Right ventricle myocardium inferior (tissue), 1 donor: Measurements from ENCODE around the gene DDX1. TPM values are rescaled to one million over a fixed set of nuclear protein-coding genes. Genes with fewer than 3 reads are reported as not detected.

ENCODE experiments used
- ATAC-seq: fragments of 200-7000 bp; cut with Tn5 transposase; one replicate; pipeline ENCODE4 v1.9.1; 2020; ENCODE audit warnings: mild to moderate bottlenecking, moderate library complexity
- DNase-seq: peaks from one replicate; pipeline ENCODE4 v3.0.0; 2021; ENCODE audit errors: missing footprints
- intact Hi-C: fragments of 100-400 bp; cut with DNase I; formaldehyde crosslinking; loops from one replicate; pipeline ENCODE4 v1.11.0; 2022
- total RNA-seq: library from RNA; stranded (reverse); fragmentation: NEBNext Ultra II Directional; extraction: Animal tissue kit (Norgen Biotek cat#: 25700); gene quantifications from one replicate; pipeline ENCODE4 v1.2.1, GENCODE V29; 2021
- donor health status: DM: no; HTN: yes; CAD: no; lungs with severe emphysema.

DDX1 gene
- total RNA-seq, 1 donor from 2014 or later: 142 TPM

DNA sequence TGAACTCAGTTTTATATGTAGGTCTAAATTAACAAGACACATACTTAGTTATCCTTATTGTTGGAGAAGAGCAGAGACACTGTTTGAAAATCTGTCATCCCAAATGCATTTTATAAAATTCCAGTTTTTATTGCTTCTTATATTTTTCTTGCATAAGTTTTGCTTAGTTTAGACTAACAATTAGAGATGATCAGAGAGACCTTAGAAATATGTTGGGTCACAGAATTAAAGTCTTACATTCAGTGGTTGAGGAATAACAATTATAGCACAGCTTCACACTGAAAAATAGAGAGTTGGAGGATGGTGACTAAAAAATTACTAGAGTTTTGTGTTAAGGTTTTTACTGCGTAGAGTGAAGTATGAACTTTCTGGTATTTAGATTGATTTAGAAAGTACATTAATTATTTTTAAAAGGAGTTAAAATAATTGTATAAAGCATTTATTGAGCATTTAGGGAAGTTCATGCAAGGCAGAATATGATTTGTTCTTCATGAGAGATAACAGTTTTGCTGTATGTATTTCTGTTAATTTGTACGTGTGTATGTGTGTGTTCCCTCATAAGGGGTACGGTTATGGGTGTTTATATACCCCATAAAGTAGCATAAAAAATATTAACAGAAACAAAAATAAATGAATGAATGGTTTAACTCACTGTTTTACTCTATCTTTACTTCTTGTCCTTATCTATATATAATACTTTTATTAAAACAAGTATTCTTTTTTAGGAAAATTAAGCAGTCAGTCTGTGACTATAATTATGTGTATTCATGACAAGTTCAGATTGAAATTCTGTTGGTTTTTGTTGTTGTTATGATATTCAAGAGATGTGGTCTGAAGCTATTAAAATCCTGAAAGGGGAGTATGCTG is 31.2 kb downstream of the DDX1 start:
- DNase-seq: no peak
- ATAC-seq: no peak
- intact Hi-C loops: no loop called here

DNA sequence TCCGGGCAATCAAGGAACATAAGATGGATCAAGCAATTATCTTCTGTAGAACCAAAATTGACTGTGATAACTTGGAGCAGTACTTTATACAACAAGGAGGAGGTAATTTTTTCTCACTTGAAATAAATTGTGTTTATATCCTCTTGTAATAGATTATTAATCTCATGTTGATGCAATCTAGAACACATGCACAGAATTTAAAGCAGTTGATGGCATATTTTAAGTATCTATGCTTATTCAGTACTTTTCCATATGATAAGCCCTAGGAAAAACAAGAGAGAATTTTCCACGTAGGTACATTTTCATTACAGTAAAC is 31.8 kb downstream of the DDX1 start:
- ATAC-seq: no peak
- intact Hi-C loops: no loop called here

DNA sequence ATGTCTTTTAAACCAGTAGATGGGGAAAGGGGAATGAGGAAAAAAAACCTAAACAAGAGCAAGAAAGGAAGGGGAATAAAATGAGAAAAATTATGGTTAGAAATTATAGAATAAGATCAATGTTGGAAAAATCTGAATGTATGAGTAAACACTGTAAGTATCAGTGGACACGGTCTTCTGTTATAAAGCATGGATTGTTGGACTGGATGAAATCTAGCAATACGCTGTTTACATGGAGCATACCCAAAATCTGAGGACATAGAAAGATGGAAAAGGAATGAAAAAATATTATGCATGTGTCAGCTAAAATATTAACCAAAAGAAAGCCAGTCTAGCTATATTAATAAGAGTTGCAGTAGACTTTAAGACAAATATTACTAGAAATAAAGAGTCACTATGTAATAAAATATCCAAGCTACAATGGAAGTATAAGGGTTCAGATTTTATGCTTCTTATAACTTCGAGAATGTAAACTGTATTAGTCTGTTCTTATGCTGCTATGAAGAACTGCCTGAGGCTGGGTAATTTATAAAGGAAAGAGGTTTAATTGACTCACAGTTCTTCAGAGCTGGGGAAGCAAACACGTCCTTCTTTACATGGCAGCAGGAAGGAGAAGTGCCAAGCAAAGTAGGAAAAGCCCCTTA is 32.4 kb downstream of the DDX1 start:
- DNase-seq: no peak
- intact Hi-C loops: no loop called here

More for the DNA sequence above, 31.8 kb downstream of the DDX1 start:
- DNase-seq: no peak

DNA sequence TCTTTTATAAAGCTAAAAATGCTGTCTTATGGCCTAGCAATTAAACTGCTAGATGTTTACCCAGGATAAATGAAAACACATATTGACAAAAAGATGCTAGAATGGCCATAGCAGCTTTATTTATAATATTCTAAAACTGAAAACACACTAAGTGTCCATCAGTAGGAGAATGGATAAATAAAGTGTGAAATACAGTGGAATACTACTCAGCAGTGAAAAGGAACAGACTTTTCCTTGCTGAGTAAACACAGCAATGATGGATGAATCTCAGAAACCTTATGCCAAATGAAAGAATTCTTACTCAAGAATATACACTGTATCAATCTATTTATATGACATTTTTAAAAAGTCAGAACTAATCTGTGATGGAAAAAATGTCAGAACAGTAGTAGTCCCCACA is 33.2 kb downstream of the DDX1 start:
- intact Hi-C loops: no loop called here
- ATAC-seq (no peak), DNase-seq (no peak)

More for the DNA sequence above, 32.4 kb downstream of the DDX1 start:
- ATAC-seq: no peak

DNA sequence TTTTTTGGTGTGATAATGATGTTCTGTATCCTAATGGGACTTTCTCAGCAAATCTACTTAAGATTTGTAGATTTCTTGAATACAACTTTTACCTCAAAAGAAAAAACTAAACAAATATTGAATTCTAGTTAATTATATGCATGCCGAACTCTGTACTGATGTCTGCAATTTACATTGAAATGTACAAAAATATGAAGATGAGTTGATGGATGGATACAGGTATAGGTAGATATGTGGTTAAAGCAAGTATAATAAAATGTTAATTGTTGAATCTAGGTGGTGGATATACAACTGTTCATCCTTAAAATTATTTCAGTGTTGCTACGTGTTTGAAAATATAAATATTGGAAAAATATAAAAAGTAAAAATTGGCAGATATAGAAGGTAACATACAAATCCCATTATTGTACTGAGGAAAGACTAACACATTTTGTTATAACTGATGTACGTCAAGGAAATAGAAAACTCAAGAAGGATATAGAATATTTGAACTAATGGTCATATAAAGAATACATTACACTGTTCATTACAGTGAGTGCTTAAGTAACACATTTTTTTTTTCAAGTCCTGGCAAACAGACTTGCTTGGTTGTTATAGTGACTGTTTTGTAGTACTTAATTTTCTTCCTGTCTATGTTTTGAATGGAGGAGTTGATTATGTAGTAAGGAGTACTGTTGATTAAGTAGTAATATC is 33.8 kb downstream of the DDX1 start:
- DNase-seq (no peak), ATAC-seq (no peak)
- intact Hi-C loops: no loop called here

DNA sequence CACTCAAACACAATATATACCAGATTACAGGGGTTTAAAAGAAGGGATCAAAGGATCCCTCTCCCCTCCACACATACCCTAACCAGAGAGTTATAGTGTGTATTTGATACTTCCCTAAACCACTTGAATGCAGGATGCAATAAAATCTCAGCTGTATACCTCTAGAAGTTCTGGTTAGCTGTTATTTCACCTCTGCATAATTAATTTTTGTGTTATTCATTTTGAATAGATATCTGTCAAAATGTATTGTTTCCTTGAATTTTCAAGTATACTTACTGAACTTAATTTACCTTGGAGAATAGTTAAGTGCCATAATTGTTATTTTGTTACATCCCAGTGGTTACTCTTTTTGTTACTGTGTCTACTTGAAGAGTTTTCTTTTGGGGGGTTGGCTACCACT is 34.5 kb downstream of the DDX1 start:
- no peak for ATAC-seq

DNA sequence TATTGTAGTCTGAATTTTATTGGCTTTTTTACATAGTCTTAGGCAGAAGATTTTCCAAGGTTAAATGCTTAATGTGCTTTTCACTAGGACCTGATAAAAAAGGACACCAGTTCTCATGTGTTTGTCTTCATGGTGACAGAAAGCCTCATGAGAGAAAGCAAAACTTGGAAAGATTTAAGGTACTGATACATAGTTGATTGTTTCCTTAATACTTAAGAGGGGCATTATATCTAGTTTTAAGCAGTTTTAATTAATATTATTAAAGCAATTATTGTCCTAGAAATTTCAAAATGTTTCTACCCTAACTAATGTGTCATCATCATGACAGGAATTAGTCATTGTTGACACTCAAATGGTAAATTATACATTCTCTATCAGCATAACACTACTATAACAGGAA is 35.3 kb downstream of the DDX1 start:
- ATAC-seq (no peak), DNase-seq (no peak)
- intact Hi-C loops: no loop called here

More for the DNA sequence above, 34.5 kb downstream of the DDX1 start:
- intact Hi-C loops: no loop called here
- no peak for DNase-seq

DNA sequence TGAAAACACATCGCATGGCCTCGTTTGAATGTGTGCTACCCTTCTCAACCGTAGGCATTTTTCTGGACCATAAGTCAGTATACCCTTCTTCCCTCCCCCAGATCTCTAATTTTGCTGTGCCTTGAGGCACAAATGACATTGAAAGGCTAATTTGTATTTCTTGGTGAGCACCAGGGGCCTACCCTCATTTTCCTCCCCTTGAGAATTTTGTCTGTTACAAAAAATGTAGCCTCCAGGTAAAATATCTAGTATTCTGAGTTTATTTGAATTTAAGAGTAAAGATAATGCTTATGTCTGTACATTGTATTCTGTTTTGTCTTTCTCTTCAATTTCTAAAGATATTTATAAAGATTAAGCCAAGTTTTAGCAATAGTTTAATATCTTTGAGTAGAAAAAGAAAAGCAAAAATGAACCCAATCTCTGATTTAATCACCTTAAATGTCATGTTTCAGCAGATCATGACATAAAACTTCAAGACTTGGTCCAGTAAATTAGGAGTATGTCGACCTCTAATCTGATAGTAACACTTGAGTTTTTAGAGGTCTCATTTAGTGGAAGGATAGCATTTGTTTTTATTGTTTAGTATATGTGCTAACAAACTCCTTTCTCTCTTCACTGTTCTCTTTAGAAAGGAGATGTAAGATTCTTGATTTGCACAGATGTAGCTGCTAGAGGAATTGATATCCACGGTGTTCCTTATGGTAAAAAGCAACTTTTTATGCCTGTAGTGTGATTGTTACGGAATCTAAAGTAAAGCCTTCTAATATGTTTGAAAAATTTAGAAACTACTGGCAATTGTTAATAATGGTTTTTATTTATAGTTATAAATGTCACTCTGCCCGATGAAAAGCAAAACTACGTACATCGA is 36.4 kb downstream of the DDX1 start:
- ATAC-seq (no peak), DNase-seq (no peak)
- intact Hi-C loops: no loop called here

DNA sequence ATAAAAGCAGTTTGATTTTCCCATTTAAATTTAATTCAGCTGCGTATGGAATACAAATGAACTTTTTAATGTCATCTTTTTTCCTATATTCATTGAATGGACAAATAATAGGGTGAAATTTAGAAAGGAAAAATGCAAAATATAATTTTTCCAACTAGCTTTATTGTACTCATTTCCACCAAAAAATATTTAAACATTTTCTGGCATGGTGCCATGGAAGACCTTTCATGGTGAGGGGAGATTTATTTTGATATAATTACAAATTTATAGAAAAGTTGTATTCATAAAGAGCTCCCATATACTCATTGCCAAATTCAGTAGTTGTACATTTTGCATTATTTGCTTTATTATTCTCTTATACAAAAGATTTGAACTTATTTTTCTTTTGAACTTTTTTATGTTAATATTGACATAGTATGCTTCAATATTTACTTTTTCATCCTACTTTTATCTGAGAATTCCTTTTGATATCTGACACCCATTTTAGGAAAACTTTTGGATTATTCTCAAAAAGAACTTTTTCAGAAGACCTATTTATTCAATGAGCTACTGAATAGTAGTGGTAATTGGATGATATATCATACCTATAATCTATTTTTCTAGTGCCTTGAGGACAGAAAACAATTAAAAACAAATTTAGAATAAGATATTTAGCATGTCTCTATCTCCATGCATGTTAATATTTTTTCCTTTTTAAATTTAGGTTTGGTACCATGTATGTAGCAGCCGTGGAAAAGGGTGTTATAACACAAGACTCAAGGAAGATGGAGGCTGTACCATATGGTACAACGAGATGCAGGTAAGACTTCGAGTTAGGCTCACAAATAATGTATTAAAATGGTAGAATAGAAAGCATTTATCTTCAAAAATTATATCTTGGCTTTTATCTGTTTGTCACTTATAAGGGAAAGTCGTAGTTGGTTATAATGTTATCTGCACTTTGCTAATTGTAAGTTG is 37.5 kb downstream of the DDX1 start:
- DNase-seq (no peak), ATAC-seq (no peak)
- intact Hi-C loops: no loop called here

DNA sequence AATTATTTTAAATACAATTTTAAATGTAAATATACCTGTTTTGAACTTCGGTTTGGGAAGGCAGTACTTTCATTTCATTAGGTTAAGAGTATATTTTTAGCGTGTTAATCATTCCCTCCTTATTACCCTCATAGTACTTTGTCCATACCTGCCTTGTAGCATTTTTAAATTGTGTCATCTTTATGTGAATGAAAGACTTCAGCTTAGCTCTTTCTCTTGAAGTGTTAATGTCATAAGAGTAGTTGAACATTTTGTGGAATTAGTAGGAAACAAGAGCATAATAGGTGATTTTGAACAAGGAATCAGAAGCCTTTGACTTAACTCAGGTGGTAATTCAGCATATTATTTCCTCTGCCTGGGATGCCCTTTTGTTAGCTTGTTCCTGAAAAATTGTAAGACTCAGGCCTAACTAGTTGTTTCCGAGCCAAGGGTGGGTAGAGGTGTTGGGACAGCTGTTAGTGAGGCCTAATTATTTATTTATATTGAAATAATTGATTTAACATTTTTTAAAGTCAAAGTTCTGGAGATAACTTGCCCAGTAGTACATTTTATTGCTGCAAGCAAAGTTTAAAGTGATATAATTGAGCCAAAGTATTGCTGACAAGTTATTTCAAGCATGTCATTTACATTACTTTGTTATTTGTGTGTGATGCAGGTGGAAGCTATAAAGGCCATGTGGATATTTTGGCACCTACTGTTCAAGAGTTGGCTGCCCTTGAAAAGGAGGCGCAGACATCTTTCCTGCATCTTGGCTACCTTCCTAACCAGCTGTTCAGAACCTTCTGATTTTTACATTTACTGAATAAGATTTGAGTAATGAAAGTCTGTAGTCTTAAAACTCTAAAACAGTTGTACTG is 38.7 kb downstream of the DDX1 start:
- intact Hi-C loops: loop anchor here (10.0 kb wide), 1 partner anchor 1124 kb away; no protein-coding TSS in a partner anchor
- DNase-seq (no peak), ATAC-seq (no peak)

DNA sequence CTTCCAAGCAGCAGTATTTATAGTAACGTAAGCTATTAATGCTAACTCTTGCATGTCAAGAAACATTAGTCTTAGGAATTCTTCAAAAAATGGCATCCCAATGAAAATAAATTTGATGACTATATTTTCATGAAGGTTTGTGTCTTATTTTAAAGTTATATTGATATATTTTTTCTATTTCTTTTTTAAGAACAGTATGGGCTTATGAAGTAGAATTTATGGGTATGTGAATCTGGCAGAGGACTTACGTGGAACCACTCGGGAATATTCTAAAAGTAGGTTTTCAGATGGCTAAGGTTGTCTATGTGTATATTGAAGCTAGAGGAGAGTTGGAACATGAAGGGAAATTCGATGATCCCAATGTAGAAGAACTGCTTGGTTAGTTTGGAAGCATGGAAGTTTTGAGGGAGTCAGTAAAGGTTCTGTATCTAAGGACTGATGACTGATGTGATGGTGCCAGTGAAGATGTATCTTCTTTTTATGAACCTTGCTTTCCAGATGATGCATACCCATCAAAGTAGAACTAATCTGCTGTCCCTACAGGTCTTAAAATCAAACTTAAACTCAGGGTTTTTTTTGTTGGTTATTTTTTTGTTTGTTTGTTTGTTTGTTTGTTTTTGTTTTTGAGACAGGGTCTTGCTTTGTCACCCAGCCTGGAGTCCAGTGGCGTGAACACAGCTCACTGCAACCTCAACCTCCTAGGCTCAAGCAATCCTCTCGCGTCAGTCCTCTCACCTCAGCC is 39.5 kb downstream of the DDX1 start:
- intact Hi-C loops: loop anchor here (10.0 kb wide), 1 partner anchor 1124 kb away; no protein-coding TSS in a partner anchor
- DNase-seq (no peak), ATAC-seq (no peak)

DNA sequence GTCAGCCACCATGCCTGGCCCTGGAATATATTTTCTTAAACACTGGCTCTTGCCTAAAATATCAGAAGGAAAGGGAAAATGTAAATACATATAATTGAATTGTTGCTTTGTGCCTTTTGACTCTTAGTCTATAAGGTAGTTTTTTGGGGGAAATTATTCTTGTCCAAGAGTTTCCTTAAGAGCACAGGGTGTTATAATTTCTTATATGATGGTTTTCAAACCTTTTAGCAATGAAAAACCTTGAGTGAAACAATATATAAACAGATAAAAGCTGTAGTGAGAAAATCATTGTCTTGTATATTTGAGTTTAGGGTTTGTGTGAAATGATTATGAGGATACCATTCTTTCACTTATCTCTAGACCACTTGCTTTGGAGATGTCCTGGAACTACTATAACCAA is 40.2 kb downstream of the DDX1 start:
- intact Hi-C loops: loop anchor here (10.0 kb wide), 1 partner anchor 1123 kb away; no protein-coding TSS in a partner anchor
- no peak for ATAC-seq
- DNase-seq: no peak

DNA sequence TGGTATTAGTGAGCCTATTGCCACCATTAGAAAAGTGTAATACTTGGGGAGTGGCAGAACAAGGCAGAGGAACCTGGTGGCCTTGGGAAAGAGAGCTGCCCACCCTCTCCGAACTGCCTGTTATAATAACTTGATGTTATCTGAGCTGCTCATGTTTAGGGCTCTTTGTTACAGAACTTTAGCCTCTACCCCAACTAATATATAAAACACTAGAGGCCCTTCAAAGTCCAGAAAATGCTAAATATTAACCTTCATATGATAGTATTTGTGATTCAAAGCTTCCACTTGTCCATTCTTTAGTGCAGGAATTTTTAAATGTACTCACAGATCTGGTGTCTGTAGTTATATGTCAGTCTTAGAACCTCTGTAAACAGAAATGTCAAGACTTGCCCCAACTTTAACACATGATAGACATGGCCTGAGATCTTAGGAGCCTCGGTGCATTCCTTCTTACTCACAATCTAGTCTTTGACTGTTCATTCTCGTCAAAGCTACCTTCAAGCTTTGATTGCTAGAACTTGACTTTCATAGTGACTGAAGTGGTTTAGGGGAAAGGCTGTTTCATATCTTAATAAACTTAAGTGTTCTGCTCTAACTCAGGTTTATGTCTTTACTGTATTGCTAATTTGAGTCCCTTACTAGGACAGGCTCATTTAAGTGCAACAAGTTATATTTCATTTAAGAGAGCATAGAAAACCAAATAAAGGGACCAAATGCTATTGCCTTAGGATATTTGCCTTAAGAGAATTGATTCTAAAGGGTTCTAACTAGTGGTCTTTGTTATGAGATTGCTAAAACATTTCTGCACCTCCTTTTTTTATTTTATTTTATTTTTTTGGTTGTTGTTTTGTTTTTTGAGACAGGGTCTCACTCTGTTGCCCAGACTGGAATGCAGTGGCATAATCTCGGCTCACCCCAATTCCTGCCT is 41.6 kb downstream of the DDX1 start:
- no peak for DNase-seq
- no peak for ATAC-seq
- intact Hi-C loops: loop anchor here (10.0 kb wide), 1 partner anchor 1121 kb away; no protein-coding TSS in a partner anchor

DNA sequence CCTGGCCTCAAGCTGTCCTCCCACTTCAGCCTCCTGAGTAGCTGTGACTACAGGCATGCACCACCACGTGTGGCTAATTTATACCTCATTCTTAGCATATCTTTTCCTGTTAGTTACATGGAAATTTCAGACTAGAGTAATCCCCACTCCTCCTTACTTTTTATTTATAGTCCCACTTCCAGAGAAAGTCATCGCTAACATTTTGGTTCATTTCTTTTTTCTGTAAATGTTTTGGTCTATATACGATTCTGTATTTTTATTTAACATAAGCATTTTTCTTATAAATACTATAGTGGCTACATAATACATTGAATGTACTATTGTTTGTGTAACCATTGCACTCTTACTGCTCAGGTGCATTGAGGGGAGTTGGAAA is 42.3 kb downstream of the DDX1 start:
- intact Hi-C loops: loop anchor here (10.0 kb wide), 1 partner anchor 1121 kb away; no protein-coding TSS in a partner anchor
- DNase-seq (no peak), ATAC-seq (no peak)
